ENCODE measurements around the gene LRBA. TPM values are rescaled to one million over a fixed set of nuclear protein-coding genes. Genes with fewer than 3 reads are reported as not detected.
A peak's percentile ranks its signal among the peaks of the same experiment; 100 is the strongest.

The LRBA gene
- total and polyA plus RNA-seq, 2 donors (not counting 1 experiment from before 2014, with no cell fraction given): 16.4 to 36.7 TPM

GRCh38 chr4:150265806-150266205 is 749.3 kb downstream of the LRBA start:
- Histone ChIP-seq H3K27me3 (ENCODE audit: control insufficient read depth, insufficient read depth, low read length) (no peaks in the 10 kb centered on the region), H3K36me3 (ENCODE audit: control insufficient read depth, insufficient read depth, low read length) (no peaks in the 10 kb centered on the region), H3K4me2 (ENCODE audit: extremely low read depth, insufficient read depth, low read length) (no peak overlapping the region), H3K79me2 (ENCODE audit: control insufficient read depth, insufficient read depth, low read length) (no peaks in the 10 kb centered on the region), H3K9ac (ENCODE audit: insufficient read depth, low read length) (no peak overlapping the region), H3K4me3 (replicated peaks in 1 of 4; ENCODE audit: control extremely low read depth in 1 of 4, insufficient read depth in 1 of 4, low read depth in 3 of 4, low read length in 4 of 4) (no peak overlapping the region), H3K9me3 (ENCODE audit: control insufficient read depth, insufficient read depth, low read depth, low read length) (no peaks in the 10 kb centered on the region), H3K4me1 (ENCODE audit: control insufficient read depth, extremely low read depth, insufficient read depth, low read length) (peaks cover 7% of the 10 kb centered on the region), H3K27ac (ENCODE audit: insufficient read depth, low read length) (no peak overlapping the region), H4K20me1 (ENCODE audit: control insufficient read depth, extremely low read depth, insufficient read depth, low read length) (no peaks in the 10 kb centered on the region), H2AFZ (ENCODE audit: low read length) (no peak overlapping the region)
- TF ChIP-seq CTCF (conservative IDR thresholded peaks at IDR 0.05 in 1 of 2, IDR thresholded peaks at IDR 0.05 in 1 of 2; ENCODE audit: low read depth in 1 of 2, low read length in 2 of 2): no peak
- DNase-seq (ENCODE audit: low read depth in 2 of 2): peak in 1 of 2 donors; percentile 72

GRCh38 chr4:150264595-150265161 is 750.4 kb downstream of the LRBA start:
- no peak for TF ChIP-seq CTCF (conservative IDR thresholded peaks at IDR 0.05 in 1 of 2, IDR thresholded peaks at IDR 0.05 in 1 of 2; ENCODE audit: low read depth in 1 of 2, low read length in 2 of 2)
- no peak for TF ChIP-seq EZH2 (IDR thresholded peaks at IDR 0.05; ENCODE audit: low read length, missing control alignments)
- peak; percentile 33 to 37 for DNase-seq (ENCODE audit: low read depth in 2 of 2)
- Histone ChIP-seq H3K27ac (ENCODE audit: insufficient read depth, low read length) (no peak overlapping the region), H3K9me3 (ENCODE audit: control insufficient read depth, insufficient read depth, low read depth, low read length) (no peaks in the 10 kb centered on the region), H3K9ac (ENCODE audit: insufficient read depth, low read length) (no peak overlapping the region), H3K79me2 (ENCODE audit: control insufficient read depth, insufficient read depth, low read length) (no peaks in the 10 kb centered on the region), H4K20me1 (ENCODE audit: control insufficient read depth, extremely low read depth, insufficient read depth, low read length) (no peaks in the 10 kb centered on the region), H3K27me3 (ENCODE audit: control insufficient read depth, insufficient read depth, low read length) (no peaks in the 10 kb centered on the region), H3K36me3 (ENCODE audit: control insufficient read depth, insufficient read depth, low read length) (no peaks in the 10 kb centered on the region), H3K4me1 (ENCODE audit: control insufficient read depth, extremely low read depth, insufficient read depth, low read length) (peaks cover 7% of the 10 kb centered on the region), H3K4me2 (ENCODE audit: extremely low read depth, insufficient read depth, low read length) (no peak overlapping the region), H3K4me3 (replicated peaks in 1 of 4; ENCODE audit: control extremely low read depth in 1 of 4, insufficient read depth in 1 of 4, low read depth in 3 of 4, low read length in 4 of 4) (no peak overlapping the region), H2AFZ (ENCODE audit: low read length) (no peak overlapping the region)

- Histone ChIP-seq H3K9ac (ENCODE audit: insufficient read depth, low read length) (no peak overlapping the region), H3K4me3 (replicated peaks in 1 of 4; ENCODE audit: control extremely low read depth in 1 of 4, insufficient read depth in 1 of 4, low read depth in 3 of 4, low read length in 4 of 4) (no peak overlapping the region), H4K20me1 (ENCODE audit: control insufficient read depth, extremely low read depth, insufficient read depth, low read length) (no peaks in the 10 kb centered on the region), H2AFZ (ENCODE audit: low read length) (no peak overlapping the region), H3K79me2 (ENCODE audit: control insufficient read depth, insufficient read depth, low read length) (no peaks in the 10 kb centered on the region), H3K4me1 (ENCODE audit: control insufficient read depth, extremely low read depth, insufficient read depth, low read length) (peaks cover 7% of the 10 kb centered on the region), H3K9me3 (ENCODE audit: control insufficient read depth, insufficient read depth, low read depth, low read length) (no peaks in the 10 kb centered on the region), H3K36me3 (ENCODE audit: control insufficient read depth, insufficient read depth, low read length) (no peaks in the 10 kb centered on the region), H3K27ac (ENCODE audit: insufficient read depth, low read length) (no peak overlapping the region), H3K27me3 (ENCODE audit: control insufficient read depth, insufficient read depth, low read length) (no peaks in the 10 kb centered on the region), H3K4me2 (ENCODE audit: extremely low read depth, insufficient read depth, low read length) (no peak overlapping the region)
- TF ChIP-seq CTCF (conservative IDR thresholded peaks at IDR 0.05 in 1 of 2, IDR thresholded peaks at IDR 0.05 in 1 of 2; ENCODE audit: low read depth in 1 of 2, low read length in 2 of 2): no peak
- TF ChIP-seq EZH2 (IDR thresholded peaks at IDR 0.05; ENCODE audit: low read length, missing control alignments): no peak
- DNase-seq (ENCODE audit: low read depth in 2 of 2): no peak
These were observed 752.5 kb downstream of the LRBA start for GRCh38 chr4:150262611-150263010.

All from fibroblast of lung (primary cell).